Measurements from ENCODE around the gene SOX6.

DNA sequence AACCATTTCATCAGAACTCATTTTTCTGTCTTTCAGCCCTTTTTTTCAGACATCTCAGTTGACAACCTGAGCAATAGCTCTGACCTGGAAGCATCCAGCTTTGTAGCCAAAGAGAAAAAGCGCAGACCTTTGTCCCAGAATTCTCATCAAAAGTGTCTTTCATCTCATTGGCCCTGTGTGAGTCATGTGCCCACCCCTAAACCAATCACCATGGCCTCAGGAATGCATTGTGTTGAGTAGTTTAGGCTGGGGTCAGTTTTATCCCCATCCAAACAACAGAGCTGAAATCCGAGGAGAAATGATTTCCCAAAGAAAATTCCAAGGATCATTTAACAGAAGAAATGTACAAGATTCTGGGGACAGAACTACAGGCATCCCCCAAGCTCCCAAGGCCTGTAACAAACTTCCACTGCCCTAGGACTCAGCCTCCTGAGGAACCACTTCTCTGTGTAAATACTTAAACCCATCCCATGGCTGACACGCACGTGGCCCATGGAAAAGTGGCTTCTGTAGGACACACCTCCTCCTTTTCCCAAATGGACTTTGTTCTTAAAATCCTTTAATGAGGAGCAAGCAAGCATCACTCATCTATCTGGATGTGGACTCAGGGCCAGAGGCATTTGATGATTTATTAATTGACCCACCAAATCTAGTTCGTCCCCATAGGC, 429.0 kb downstream of the SOX6 start:
- TF ChIP-seq, protein P1, sequence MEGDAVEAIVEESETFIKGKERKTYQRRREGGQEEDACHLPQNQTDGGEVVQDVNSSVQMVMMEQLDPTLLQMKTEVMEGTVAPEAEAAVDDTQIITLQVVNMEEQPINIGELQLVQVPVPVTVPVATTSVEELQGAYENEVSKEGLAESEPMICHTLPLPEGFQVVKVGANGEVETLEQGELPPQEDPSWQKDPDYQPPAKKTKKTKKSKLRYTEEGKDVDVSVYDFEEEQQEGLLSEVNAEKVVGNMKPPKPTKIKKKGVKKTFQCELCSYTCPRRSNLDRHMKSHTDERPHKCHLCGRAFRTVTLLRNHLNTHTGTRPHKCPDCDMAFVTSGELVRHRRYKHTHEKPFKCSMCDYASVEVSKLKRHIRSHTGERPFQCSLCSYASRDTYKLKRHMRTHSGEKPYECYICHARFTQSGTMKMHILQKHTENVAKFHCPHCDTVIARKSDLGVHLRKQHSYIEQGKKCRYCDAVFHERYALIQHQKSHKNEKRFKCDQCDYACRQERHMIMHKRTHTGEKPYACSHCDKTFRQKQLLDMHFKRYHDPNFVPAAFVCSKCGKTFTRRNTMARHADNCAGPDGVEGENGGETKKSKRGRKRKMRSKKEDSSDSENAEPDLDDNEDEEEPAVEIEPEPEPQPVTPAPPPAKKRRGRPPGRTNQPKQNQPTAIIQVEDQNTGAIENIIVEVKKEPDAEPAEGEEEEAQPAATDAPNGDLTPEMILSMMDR (IDR thresholded peaks at IDR 0.05) = no peak
- TF ChIP-seq POLR2AphosphoS5 (IDR thresholded peaks at IDR 0.05) = no peak
